HG03108 (cell line): ENCODE data around the gene LINC01488.

Experiments
- ATAC-seq: cut with Tn5 transposase; IDR thresholded peaks from one replicate; pipeline ENCODE4 v1.9.1; 2021; ENCODE audit warnings: moderate library complexity; ENCODE audit not compliant: unreplicated experiment

Gene LINC01488

DNA sequence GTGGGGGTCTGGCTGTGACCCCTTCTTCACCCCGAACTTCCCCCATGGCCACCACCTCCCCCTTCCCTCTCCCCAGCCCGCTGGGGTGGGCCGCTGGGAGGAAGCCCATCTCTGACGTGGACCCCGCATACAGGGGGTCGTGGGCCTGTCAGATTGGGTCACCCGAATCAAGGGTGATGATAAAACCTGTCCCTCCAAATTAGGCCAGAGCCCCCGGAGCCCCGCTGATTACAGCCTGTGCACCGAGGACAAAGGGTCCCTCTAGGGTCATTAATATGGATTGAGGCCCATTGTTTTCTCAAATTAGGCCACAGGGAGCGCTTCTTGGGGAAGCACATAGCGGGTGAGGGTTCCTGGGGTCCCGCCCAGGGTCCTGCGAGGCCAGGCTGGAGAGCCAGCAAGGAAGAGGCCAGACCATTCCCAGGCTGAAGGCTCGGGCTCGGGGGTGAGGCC lies 4.9 kb upstream of the LINC01488 start:
- ATAC-seq = no peak

DNA sequence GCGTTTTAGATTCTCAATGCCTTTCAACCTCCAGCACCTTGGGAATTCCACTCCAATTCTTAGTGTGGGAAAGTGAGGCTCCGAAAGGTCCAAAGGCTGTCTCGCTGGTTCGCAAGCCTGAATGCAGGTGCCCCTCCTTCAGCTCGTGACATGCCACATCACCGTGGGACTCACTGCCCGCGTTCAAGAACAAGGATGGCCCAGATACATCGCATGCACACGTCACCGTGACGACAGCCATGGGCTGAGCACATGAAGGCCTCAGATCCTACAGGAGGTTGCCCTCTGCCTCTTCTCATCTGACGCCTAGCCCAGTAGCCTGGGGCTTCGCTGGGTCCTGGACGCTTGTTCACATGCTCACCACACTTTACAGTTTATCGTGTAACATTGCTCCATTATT lies 4.4 kb upstream of the LINC01488 start:
- ATAC-seq = no peak

DNA sequence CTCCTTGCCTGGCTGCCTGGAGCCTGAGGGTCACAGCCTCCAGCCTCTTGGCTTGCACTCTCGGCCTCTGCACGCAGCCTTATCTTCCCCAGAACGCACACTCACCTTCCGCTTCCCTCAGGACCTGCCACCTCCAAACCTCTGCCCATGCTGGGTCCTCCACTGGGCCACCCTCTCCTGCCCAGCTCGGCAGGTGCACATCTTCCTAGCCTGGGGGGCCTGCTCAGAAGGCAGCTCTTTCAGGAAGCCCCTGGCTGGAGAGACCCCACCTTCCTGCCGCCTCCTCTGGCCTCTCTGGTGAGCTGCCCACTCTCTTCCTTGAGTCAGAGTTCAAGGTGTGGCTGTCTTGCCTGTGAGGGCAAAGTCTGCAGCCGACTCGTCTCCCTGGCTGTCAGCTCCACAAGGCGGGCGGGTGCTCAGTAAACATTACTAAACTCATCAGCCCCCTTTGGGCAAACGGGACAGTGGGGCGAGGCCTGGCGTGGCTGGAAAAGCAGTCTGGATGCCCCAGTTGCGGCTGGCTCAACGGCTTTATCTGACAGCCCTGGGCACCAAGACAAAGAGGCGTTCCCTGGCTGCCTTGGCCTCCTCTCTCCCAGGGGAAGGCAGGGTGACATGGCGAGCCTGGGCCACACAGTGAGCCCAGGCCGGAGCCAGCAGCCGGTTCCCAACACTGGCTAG lies 1.7 kb upstream of the LINC01488 start:
- no peak for ATAC-seq

GRCh38 chr11:69480547-69481392 lies 693 bp upstream of the LINC01488 start:
- no peak for ATAC-seq

GRCh38 chr11:69482322-69482721 lies 859 bp downstream of the LINC01488 start:
- ATAC-seq = no peak

- no peak for ATAC-seq
These were observed 1.7 kb downstream of the LINC01488 start for GRCh38 chr11:69483170-69483569.

GRCh38 chr11:69483691-69484426 lies 2.4 kb downstream of the LINC01488 start:
- ATAC-seq = no peak

- ATAC-seq = no peak
These were observed 3.2 kb downstream of the LINC01488 start for GRCh38 chr11:69484427-69485259.

- ATAC-seq = no peak
These were observed 4.0 kb downstream of the LINC01488 start for GRCh38 chr11:69485337-69486041.

- no peak for ATAC-seq
These were observed 4.8 kb downstream of the LINC01488 start for GRCh38 chr11:69486056-69486772.

DNA sequence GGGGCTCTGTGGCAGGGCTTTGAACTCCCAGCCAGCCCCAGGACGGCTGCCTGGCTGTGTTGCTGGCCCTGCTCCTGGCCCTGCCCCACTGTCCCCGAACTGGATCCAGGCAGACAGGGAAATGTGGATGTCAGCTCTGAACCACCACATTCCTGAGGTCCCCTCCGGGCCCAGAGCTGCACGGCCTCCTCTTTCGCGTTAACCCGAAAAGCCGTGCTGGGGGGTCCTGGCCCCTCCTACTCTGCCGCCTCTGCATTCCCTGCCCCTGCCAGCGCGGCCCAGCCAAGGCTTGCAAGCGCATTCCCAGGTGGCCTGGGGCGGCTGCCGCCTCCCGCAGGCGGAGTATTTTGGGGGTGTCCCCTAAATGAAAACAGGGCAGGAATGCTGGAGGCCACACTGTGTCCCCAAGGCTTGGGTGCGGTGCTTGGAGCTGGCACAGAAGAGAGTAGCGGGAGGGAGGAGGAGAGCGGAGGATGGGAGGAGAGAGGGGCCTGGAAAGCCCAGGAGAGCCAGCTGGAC lies 5.4 kb downstream of the LINC01488 start:
- no peak for ATAC-seq

DNA sequence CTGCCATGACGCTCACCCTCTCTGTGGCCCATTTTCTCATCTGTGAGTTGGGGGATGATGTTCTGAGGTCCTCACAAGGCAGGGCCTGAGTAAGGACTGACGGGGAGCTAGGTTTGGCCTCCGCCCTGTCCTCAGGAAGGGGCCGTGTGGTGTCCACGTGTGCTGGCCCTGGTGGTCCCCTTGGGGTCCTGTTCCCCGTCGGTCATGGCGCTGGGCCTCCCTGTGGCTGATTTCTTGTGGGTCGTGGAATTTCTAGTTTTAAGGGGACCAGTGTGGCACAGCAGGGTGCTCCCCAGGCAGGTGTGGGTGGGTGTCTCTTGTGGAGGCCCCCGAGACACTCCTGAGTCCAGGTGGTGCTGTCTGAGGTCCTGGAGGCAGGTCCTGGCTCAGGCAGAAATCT lies 5.9 kb downstream of the LINC01488 start:
- ATAC-seq = no peak

DNA sequence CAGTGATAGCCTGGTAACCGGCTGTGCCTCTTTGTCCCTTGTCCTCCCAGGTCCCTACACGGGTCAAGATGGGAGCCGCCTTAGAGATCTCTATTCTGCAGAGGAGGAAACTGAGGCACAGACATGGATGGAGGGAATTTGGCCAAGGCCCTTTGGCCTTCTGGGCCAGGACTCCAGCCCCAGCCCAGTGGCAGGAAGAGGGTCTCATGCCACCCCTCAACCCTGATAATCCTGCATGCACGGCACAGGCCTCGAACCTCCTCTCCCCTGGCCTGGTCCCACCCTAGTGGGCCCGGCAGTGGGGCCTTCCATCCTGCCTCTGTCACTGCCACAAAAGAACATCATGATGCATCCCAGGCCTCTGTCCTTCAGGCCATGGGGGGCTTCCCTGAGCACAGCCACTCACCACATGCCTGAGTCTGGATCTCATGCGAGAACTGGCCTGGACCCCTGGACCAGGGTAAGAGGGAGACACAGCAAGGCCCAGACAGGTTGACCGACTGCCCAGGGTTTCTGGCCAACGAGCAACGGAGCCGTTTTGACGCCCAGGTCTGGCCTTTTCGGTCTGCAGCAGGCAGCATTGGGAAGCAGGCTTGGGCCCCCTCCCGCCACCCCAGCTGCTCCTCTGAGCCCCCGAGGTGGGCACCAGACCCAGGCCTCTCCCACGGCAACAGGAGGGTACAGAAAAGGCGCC lies 6.5 kb downstream of the LINC01488 start:
- no peak for ATAC-seq

DNA sequence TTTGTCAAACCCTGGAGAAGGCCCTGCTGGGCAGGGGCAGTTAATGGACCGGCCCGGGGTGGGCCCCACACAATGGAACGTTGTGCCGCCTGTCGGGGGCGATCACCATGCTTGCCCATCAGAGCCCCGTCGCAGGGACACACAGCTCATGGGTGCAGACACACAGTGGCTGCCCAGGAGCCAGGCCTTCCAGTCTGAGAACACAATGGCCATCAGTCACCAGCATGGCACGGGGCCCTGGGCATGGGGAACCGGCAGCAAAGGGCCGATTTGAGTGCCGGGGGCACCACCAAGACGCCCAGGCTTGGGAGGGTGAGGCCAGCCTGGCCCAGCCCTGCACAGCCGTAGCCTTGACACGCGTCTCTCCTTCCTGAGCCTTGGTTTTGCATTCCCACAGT lies 7.1 kb downstream of the LINC01488 start:
- no peak for ATAC-seq

DNA sequence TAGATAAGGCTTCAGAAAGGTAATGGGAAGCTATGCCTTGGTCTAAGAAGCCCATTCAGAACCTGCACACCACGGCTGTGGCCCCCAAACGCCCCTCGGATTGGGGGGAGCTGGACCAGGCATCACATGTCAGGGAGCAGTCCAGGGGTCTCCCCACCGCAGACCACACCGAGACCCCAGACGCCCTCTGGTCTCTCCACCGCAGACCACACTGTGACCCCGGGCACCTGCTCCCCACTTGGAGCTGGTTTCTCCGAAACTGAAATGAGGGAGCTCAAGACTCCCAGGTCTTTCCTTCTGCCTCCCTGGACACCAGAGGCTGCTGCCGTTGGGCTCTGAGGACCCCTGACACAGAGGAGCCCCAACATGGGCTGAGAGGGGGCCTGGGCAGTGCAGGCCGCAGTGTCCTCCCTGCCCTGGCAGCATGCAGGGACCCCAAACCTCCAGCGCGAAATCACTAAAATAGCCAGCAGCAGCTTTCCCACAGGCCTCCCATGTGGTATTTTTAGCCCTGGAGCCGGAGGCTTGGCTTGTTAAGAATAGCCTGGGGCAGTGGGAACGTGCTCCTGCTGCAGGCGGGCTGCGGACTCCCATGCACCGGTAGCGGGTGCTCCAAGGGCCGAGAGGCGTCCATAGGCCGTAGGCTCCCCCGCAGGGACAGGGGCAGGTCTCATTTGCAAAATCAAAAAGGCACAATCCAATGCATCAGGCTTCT lies 7.7 kb downstream of the LINC01488 start:
- ATAC-seq = no peak

DNA sequence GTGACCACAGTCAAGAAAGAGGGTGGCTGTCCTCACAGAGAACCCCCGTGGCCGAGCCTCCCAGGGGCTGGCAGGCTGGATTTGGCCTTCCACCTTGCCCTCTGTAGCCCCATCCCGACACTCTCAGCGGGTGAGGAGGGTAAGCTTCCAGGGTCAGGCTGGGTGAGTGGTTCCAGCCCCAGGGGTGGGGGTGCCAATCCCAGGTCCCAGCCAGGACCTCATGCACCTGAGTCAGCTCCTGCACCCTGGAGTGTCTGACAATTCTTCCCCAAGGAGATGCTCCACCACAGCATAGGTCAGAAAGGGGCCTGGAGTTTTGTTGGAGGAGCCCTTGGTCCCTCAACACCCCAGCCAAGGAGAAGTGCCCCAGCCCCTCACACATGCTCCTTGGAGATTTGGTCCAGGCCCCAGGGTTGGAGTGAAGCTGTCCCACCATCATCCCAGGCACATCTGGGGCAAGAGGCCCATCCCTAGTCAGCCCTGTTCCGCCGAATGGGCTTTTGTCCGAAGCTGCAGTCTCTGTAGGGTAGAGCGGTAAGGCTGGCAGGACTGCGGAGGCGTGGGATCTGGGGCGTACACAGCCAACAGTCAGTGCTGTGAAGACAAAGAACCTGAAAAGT lies 8.4 kb downstream of the LINC01488 start:
- no peak for ATAC-seq

GRCh38 chr11:69490516-69490915 lies 9.1 kb downstream of the LINC01488 start:
- no peak for ATAC-seq
